Natural killer cell (primary cell): ENCODE data around the gene SELL. TPM values are rescaled to one million over a fixed set of nuclear protein-coding genes. Genes with fewer than 3 reads are reported as not detected.
"Not testable (repeated sequence)": the region's sequence is repeated elsewhere in the genome, so short reads cannot be mapped to it uniquely, and the experiment has no call there.

Experiments
- ATAC-seq, 3 donors: fragments of 150-1000 bp in 2 of 3; fragments of 200-7000 bp in 1 of 3; cut with Tn5 transposase; 1 replicate in 1 of 3; 2 replicates in 2 of 3; pipeline ENCODE4 v1.10.0; 2021; ENCODE audit warnings: mild to moderate bottlenecking in 2 of 3, moderate library complexity in 2 of 3
- DNase-seq, 2 donors: peaks; one replicate each; pipeline versions ENCODE4 v3.0.0 to v3.0.0-alpha.2; 2013 to 2021; ENCODE audit warnings: mixed read lengths in 1 of 2
- H3K27ac ChIP-seq: one replicate; pipeline ENCODE4 v1.5.1; 2013; ENCODE audit warnings: mild to moderate bottlenecking, low read length
- H3K27me3 ChIP-seq: one replicate; pipeline ENCODE4 v1.6.1; 2013; ENCODE audit warnings: low read length; ENCODE audit not compliant: control insufficient read depth, insufficient read depth
- H3K36me3 ChIP-seq: one replicate; pipeline ENCODE4 v1.6.1; 2013; ENCODE audit warnings: low read length; ENCODE audit not compliant: control insufficient read depth, insufficient read depth
- H3K4me1 ChIP-seq: one replicate; pipeline ENCODE4 v1.6.1; 2013; ENCODE audit warnings: low read length; ENCODE audit not compliant: control insufficient read depth, insufficient read depth
- H3K4me3 ChIP-seq: one replicate; pipeline ENCODE4 v1.5.1; 2013; ENCODE audit warnings: low read length
- H3K9me3 ChIP-seq: one replicate; pipeline ENCODE4 v1.6.1; 2013; ENCODE audit warnings: low read length; ENCODE audit not compliant: control insufficient read depth, insufficient read depth
- H3K27ac Mint-ChIP-seq, 2 donors: one replicate each; pipeline ENCODE4 v1.8.0; 2022; ENCODE audit warnings: mild to moderate bottlenecking in 2 of 2, mixed read lengths in 2 of 2, moderate library complexity in 1 of 2
- H3K27me3 Mint-ChIP-seq, 2 donors: one replicate each; pipeline ENCODE4 v1.8.0; 2022; ENCODE audit warnings: low read depth in 2 of 2, mixed read lengths in 2 of 2
- H3K36me3 Mint-ChIP-seq: one replicate; pipeline ENCODE4 v1.8.0; 2022; ENCODE audit warnings: mixed read lengths
- H3K4me1 Mint-ChIP-seq, 2 donors: one replicate each; pipeline ENCODE4 v1.8.0; 2022; ENCODE audit warnings: mixed read lengths in 2 of 2
- H3K4me3 Mint-ChIP-seq: one replicate; pipeline ENCODE4 v1.8.0; 2022; ENCODE audit warnings: mild to moderate bottlenecking, moderate library complexity, mixed read lengths
- H3K9me3 Mint-ChIP-seq, 2 donors: one replicate each; pipeline ENCODE4 v1.8.0; 2022; ENCODE audit warnings: mixed read lengths in 2 of 2
- WGBS: methylation state at CpG from one replicate; pipeline ENCODE4 v1.1.7; 2013; ENCODE audit warnings: missing lambda C conversion rate; ENCODE audit not compliant: insufficient coverage; 5-methylcytosine and 5-hydroxymethylcytosine counted together
- intact Hi-C: fragments of 100-400 bp; cut with micrococcal nuclease; formaldehyde crosslinking; loops from one replicate; pipeline ENCODE4 v1.14.2; 2022
- total RNA-seq, 4 donors: library from RNA; stranded (reverse); fragments of 120-200 nt in 1 of 4; gene quantifications; one replicate each; pipeline versions ENCODE4 v1.2.3 to v1.2.4, GENCODE V29; 2013 to 2022
- TF ChIP-seq, protein P1 (sequence below): fragments of 200-600 bp; IDR thresholded peaks from one replicate; pipeline ENCODE4 v1.8.0; 2022; ENCODE audit warnings: antibody characterized with exemption

The SELL gene
- total RNA-seq, 3 donors from 2014 or later (not counting 1 experiment from before 2014, with no cell fraction given) = 149 to 190 (median 165) TPM

DNA sequence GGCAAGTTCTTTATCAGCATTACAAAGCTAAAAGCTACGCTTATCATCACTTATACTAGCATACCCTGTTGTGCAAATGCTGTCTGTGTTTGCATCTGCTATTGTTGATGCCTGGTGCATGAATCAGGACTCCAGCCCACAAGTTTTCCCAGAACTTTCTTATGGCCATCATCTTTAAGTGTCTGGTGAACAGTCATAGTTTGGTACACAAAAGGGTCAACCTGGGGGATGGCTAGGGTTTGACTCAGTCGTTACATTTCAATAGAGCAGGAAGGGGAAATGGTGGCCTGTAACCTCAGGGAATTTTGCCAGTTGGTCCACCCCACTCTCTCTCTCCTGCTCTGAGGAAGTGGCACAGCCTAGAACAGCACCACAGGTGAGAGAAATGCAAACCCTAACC is 35.4 kb downstream of the SELL start:
- Histone ChIP-seq H3K4me1 (peaks cover 13% of the 10 kb centered on the region), H3K9me3 (no peaks in the 10 kb centered on the region), H3K4me3 (no peak overlapping the region), H3K27ac (no peak overlapping the region), H3K36me3 (no peaks in the 10 kb centered on the region), H3K27me3 (no peaks in the 10 kb centered on the region)
- peak overlapping the region; percentile 26 to 43 for H3K27ac Mint-ChIP-seq
- DNase-seq (no peak), ATAC-seq (no peak)
- no peaks in the 10 kb centered on the region for H3K27me3 Mint-ChIP-seq
- TF ChIP-seq, protein P1, sequence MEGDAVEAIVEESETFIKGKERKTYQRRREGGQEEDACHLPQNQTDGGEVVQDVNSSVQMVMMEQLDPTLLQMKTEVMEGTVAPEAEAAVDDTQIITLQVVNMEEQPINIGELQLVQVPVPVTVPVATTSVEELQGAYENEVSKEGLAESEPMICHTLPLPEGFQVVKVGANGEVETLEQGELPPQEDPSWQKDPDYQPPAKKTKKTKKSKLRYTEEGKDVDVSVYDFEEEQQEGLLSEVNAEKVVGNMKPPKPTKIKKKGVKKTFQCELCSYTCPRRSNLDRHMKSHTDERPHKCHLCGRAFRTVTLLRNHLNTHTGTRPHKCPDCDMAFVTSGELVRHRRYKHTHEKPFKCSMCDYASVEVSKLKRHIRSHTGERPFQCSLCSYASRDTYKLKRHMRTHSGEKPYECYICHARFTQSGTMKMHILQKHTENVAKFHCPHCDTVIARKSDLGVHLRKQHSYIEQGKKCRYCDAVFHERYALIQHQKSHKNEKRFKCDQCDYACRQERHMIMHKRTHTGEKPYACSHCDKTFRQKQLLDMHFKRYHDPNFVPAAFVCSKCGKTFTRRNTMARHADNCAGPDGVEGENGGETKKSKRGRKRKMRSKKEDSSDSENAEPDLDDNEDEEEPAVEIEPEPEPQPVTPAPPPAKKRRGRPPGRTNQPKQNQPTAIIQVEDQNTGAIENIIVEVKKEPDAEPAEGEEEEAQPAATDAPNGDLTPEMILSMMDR = no peak
- 36% methylated on average over 2 of the region's 2 CpGs for WGBS
- peaks cover 3% of the 10 kb centered on the region in 2 donors for H3K9me3 Mint-ChIP-seq
- H3K4me3 Mint-ChIP-seq = no peak overlapping the region
- intact Hi-C loops = no loop called here
- H3K4me1 Mint-ChIP-seq = peaks cover 26 to 39% of the 10 kb centered on the region in 2 donors
- peaks cover 10% of the 10 kb centered on the region for H3K36me3 Mint-ChIP-seq

- TF ChIP-seq, protein P1 = no peak
- no peak for DNase-seq
- intact Hi-C loops = no loop called here
- Mint-ChIP-seq H3K4me1 (peaks cover 44 to 57% of the 10 kb centered on the region in 2 donors), H3K27ac (peak overlapping the region in 1 of 2 donors; percentile 46), H3K36me3 (peaks cover 10% of the 10 kb centered on the region), H3K4me3 (no peak overlapping the region), H3K27me3 (no peaks in the 10 kb centered on the region), H3K9me3 (peaks cover 3% of the 10 kb centered on the region in 2 donors)
- WGBS = 2% methylated on average over 2 of the region's 3 CpGs
- Histone ChIP-seq H3K4me1 (peaks cover 27% of the 10 kb centered on the region), H3K4me3 (no peak overlapping the region), H3K27ac (no peak overlapping the region), H3K36me3 (no peaks in the 10 kb centered on the region), H3K27me3 (no peaks in the 10 kb centered on the region), H3K9me3 (no peaks in the 10 kb centered on the region)
- ATAC-seq = no peak
These were observed 40.6 kb downstream of the SELL start for GRCh38 chr1:169670836-169671235.

DNA sequence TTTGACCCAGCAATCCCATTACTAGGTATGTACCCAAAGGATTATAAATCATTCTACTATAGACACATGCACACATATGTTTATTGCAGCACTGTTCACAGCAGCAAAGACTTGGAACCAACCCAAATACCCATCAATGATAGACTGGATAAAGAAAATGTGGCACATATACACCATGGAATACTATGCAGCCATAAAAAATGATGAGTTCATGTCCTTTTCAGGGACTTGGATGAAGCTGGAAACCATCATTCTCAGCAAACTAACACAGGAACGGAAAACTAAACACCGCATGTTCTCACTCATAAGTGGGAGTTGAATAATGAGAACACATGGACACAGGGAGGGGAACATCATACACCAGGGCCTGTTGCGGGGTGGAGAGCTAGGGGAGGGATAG is 41.2 kb downstream of the SELL start:
- H3K27me3 ChIP-seq, H3K9me3 Mint-ChIP-seq, H3K36me3 ChIP-seq, DNase-seq, H3K27me3 Mint-ChIP-seq, H3K4me3 ChIP-seq, H3K4me3 Mint-ChIP-seq, intact Hi-C loops, ATAC-seq, H3K27ac ChIP-seq, H3K9me3 ChIP-seq: not testable (repeated sequence)
- Mint-ChIP-seq H3K36me3 (peaks cover 10% of the 10 kb centered on the region), H3K4me1 (peaks cover 38 to 52% of the 10 kb centered on the region in 2 donors), H3K27ac (peak overlapping the region; percentile 9 to 46)
- 100% methylated on average over 1 of the region's 3 CpGs for WGBS
- H3K4me1 ChIP-seq = peaks cover 26% of the 10 kb centered on the region

DNA sequence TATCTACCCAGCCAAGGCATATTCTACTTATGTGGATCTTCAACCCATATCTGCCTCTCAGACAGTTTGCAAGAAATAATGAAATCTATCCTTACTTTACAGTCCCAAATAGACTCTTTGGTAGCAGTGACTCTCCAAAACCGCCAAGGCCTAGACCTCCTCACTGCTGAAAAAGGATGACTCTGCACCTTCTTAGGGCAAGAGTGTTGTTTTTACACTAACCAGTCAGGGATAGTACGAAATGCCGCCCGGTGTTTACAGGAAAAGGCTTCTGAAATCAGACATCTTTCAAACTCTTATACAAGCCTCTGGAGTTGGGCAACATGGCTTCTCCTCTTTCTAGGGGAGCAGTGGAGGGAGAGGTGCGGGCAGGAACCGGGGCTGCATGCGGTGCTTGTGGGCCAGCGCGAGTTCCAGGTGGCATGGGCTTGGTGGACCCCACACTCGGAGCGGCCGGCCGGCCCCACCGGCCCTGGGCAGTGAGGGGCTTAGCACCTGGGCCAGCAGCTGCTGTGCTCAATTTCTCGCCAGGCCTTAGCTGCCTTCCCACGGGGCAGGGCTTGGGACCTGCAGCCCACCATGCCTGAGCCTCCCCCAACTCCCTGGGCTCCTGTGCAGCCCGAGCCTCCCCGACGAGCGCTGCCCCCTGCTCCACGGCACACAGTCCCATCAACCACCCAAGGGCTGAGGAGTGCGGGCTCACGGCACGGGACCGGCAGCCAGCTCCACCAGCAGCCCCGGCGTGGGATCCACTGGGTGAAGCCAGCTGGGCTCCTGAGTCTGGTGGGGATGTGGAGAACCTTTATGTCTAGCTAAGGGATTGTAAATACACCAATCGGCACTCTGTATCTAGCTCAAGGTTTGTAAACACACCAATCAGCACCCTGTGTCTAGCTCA is 43.5 kb downstream of the SELL start:
- ATAC-seq, H3K9me3 Mint-ChIP-seq, H3K36me3 Mint-ChIP-seq, H3K36me3 ChIP-seq, H3K9me3 ChIP-seq, H3K27me3 ChIP-seq, DNase-seq, H3K4me3 ChIP-seq, intact Hi-C loops, H3K27me3 Mint-ChIP-seq: not testable (repeated sequence)
- Histone ChIP-seq H3K4me1 (peaks cover 26% of the 10 kb centered on the region), H3K27ac (peak overlapping the region; percentile 37)
- peak overlapping the region; percentile 86 to 87 for H3K27ac Mint-ChIP-seq
- H3K4me1 Mint-ChIP-seq = peaks cover 43 to 56% of the 10 kb centered on the region in 2 donors
- peak overlapping the region; percentile 69 for H3K4me3 Mint-ChIP-seq
- 85% methylated on average over 23 of the region's 28 CpGs for WGBS

DNA sequence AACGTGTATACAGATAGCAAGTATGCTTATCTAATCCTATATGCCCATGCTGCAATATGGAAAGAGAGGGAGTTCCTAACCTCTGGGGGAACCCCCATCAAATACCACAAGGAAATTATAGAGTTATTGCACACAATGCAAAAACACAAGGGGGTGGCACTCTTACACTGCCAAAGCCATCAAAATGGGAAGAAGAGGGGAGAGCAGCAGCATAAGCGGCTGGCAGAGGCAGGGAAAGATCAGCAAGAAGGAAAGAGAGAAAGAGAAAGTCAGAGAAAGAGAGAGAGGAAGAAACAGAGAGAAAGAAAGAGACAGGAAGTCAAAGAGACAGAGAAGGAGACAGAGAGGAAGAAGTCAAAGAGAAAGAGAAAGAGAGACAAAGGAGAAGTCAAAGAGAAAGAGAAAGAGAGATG is 44.2 kb downstream of the SELL start:
- DNase-seq, H3K27me3 ChIP-seq, H3K36me3 ChIP-seq, H3K27ac ChIP-seq, H3K9me3 Mint-ChIP-seq, H3K27me3 Mint-ChIP-seq, H3K9me3 ChIP-seq, intact Hi-C loops, H3K36me3 Mint-ChIP-seq, H3K4me3 ChIP-seq: not testable (repeated sequence)
- peaks cover 48 to 60% of the 10 kb centered on the region in 2 donors for H3K4me1 Mint-ChIP-seq
- peaks cover 31% of the 10 kb centered on the region for H3K4me1 ChIP-seq
- 78% methylated on average over 1 of the region's 2 CpGs for WGBS
- H3K27ac Mint-ChIP-seq = peak overlapping the region; percentile 86 to 87
- ATAC-seq = peak in 2 of 3 donors; percentile 45 to 49
- peak overlapping the region; percentile 69 for H3K4me3 Mint-ChIP-seq

GRCh38 chr1:169662680-169663079 is 48.7 kb downstream of the SELL start:
- H3K27ac ChIP-seq, ATAC-seq, H3K36me3 Mint-ChIP-seq, H3K4me3 ChIP-seq, intact Hi-C loops, H3K36me3 ChIP-seq, DNase-seq, H3K9me3 ChIP-seq, H3K27me3 ChIP-seq, H3K9me3 Mint-ChIP-seq, H3K27me3 Mint-ChIP-seq: not testable (repeated sequence)
- peaks cover 15% of the 10 kb centered on the region for H3K4me1 ChIP-seq
- H3K4me1 Mint-ChIP-seq = peaks cover 59 to 63% of the 10 kb centered on the region in 2 donors
- peak overlapping the region; percentile 6 to 29 for H3K27ac Mint-ChIP-seq
- 94% methylated on average over 6 of the region's 8 CpGs for WGBS
- H3K4me3 Mint-ChIP-seq = peak overlapping the region; percentile 66
